Activated T-helper 17 cell treated with anti-CD3 and anti-CD28 coated beads, Interleukin-2, amount 50 U/mL, for 72 hours (primary cell): ENCODE data around the gene BAZ1A. TPM values are rescaled to one million over a fixed set of nuclear protein-coding genes. Genes with fewer than 3 reads are reported as not detected.

Experiments
- ATAC-seq: fragments of 150-1000 bp; cut with Tn5 transposase; replicated peaks from 2 replicates; pipeline ENCODE4 v1.10.0; 2021; ENCODE audit warnings: mild to moderate bottlenecking, moderate library complexity
- H3K27ac Mint-ChIP-seq: one replicate; pipeline ENCODE4 v1.8.0; 2022; ENCODE audit warnings: mixed read lengths
- H3K27me3 Mint-ChIP-seq: one replicate; pipeline ENCODE4 v1.8.0; 2022; ENCODE audit warnings: mixed read lengths
- H3K36me3 Mint-ChIP-seq: one replicate; pipeline ENCODE4 v1.8.0; 2022; ENCODE audit warnings: low read depth, mild to moderate bottlenecking, mixed read lengths
- H3K4me1 Mint-ChIP-seq: one replicate; pipeline ENCODE4 v1.8.0; 2022; ENCODE audit warnings: mixed read lengths
- H3K4me3 Mint-ChIP-seq: one replicate; pipeline ENCODE4 v1.8.0; 2022; ENCODE audit warnings: mild to moderate bottlenecking, mixed read lengths
- H3K9me3 Mint-ChIP-seq: one replicate; pipeline ENCODE4 v1.8.0; 2022; ENCODE audit warnings: mixed read lengths
- total RNA-seq, 2 donors: library from RNA; stranded (reverse); gene quantifications; one replicate each; pipeline ENCODE4 v1.2.3, GENCODE V29; 2022

BAZ1A gene
- total RNA-seq = 10 to 100 TPM; 53.3 to 57.0 TPM

- Mint-ChIP-seq H3K27ac (peak within 1 kb of the TSS; percentile 98), H3K4me3 (peak within 1 kb of the TSS; percentile 97), H3K27me3 (no peaks in the 10 kb centered on the region), H3K4me1 (peaks cover 11% of the 10 kb centered on the region), H3K9me3 (no peaks in the 10 kb centered on the region), H3K36me3 (peaks cover 45% of the 10 kb centered on the region)
- peak; percentile 30 for ATAC-seq
These were observed at the start of gene BAZ1A for GRCh38 chr14:34875031-34875922. Gene BAZ1A (minus strand): TSS chr14:34875360. CDS start chr14:34874604, 756 bp downstream.

GRCh38 chr14:34920339-34920738, 45.2 kb upstream of the BAZ1A start:
- no peak overlapping the region for H3K27ac Mint-ChIP-seq
- no peaks in the 10 kb centered on the region for H3K9me3 Mint-ChIP-seq
- no peaks in the 10 kb centered on the region for H3K4me1 Mint-ChIP-seq
- H3K36me3 Mint-ChIP-seq = no peaks in the 10 kb centered on the region
- no peaks in the 10 kb centered on the region for H3K27me3 Mint-ChIP-seq
- no peak overlapping the region for H3K4me3 Mint-ChIP-seq
- ATAC-seq = no peak

GRCh38 chr14:34913619-34914018, 38.5 kb upstream of the BAZ1A start:
- no peak for ATAC-seq
- H3K9me3 Mint-ChIP-seq = no peaks in the 10 kb centered on the region
- H3K27me3 Mint-ChIP-seq = no peaks in the 10 kb centered on the region
- H3K36me3 Mint-ChIP-seq = no peaks in the 10 kb centered on the region
- H3K4me1 Mint-ChIP-seq = no peaks in the 10 kb centered on the region
- H3K27ac Mint-ChIP-seq = no peak overlapping the region
- no peak overlapping the region for H3K4me3 Mint-ChIP-seq

GRCh38 chr14:34912966-34913365, 37.8 kb upstream of the BAZ1A start:
- H3K36me3 Mint-ChIP-seq = no peaks in the 10 kb centered on the region
- H3K4me3 Mint-ChIP-seq = no peak overlapping the region
- H3K4me1 Mint-ChIP-seq = no peaks in the 10 kb centered on the region
- H3K9me3 Mint-ChIP-seq = no peaks in the 10 kb centered on the region
- H3K27ac Mint-ChIP-seq = no peak overlapping the region
- H3K27me3 Mint-ChIP-seq = no peaks in the 10 kb centered on the region
- no peak for ATAC-seq

GRCh38 chr14:34912182-34912581, 37.0 kb upstream of the BAZ1A start:
- no peaks in the 10 kb centered on the region for H3K36me3 Mint-ChIP-seq
- no peak overlapping the region for H3K27ac Mint-ChIP-seq
- no peaks in the 10 kb centered on the region for H3K27me3 Mint-ChIP-seq
- no peak overlapping the region for H3K4me3 Mint-ChIP-seq
- no peaks in the 10 kb centered on the region for H3K9me3 Mint-ChIP-seq
- H3K4me1 Mint-ChIP-seq = no peaks in the 10 kb centered on the region
- no peak for ATAC-seq

- Mint-ChIP-seq H3K4me3 (no peak overlapping the region), H3K27me3 (no peaks in the 10 kb centered on the region), H3K4me1 (no peaks in the 10 kb centered on the region), H3K9me3 (no peaks in the 10 kb centered on the region), H3K36me3 (no peaks in the 10 kb centered on the region), H3K27ac (no peak overlapping the region)
- ATAC-seq = no peak
These were observed 36.3 kb upstream of the BAZ1A start for GRCh38 chr14:34911209-34912150.

- no peak for ATAC-seq
- H3K4me3 Mint-ChIP-seq = no peak overlapping the region
- H3K36me3 Mint-ChIP-seq = no peaks in the 10 kb centered on the region
- no peaks in the 10 kb centered on the region for H3K4me1 Mint-ChIP-seq
- no peaks in the 10 kb centered on the region for H3K9me3 Mint-ChIP-seq
- H3K27me3 Mint-ChIP-seq = no peaks in the 10 kb centered on the region
- no peak overlapping the region for H3K27ac Mint-ChIP-seq
These were observed 31.1 kb upstream of the BAZ1A start for GRCh38 chr14:34906287-34906686.

GRCh38 chr14:34895277-34895676, 20.1 kb upstream of the BAZ1A start:
- Mint-ChIP-seq H3K9me3 (no peaks in the 10 kb centered on the region), H3K4me3 (no peak overlapping the region), H3K4me1 (no peaks in the 10 kb centered on the region), H3K36me3 (no peaks in the 10 kb centered on the region), H3K27ac (no peak overlapping the region), H3K27me3 (no peaks in the 10 kb centered on the region)
- no peak for ATAC-seq

- H3K9me3 Mint-ChIP-seq = no peaks in the 10 kb centered on the region
- H3K4me3 Mint-ChIP-seq = no peak overlapping the region
- no peaks in the 10 kb centered on the region for H3K4me1 Mint-ChIP-seq
- H3K27ac Mint-ChIP-seq = no peak overlapping the region
- H3K27me3 Mint-ChIP-seq = no peaks in the 10 kb centered on the region
- no peak for ATAC-seq
- H3K36me3 Mint-ChIP-seq = no peaks in the 10 kb centered on the region
These were observed 15.8 kb upstream of the BAZ1A start for GRCh38 chr14:34890937-34891336.

- no peak for ATAC-seq
- Mint-ChIP-seq H3K36me3 (no peaks in the 10 kb centered on the region), H3K4me3 (no peak overlapping the region), H3K4me1 (no peaks in the 10 kb centered on the region), H3K9me3 (no peaks in the 10 kb centered on the region), H3K27ac (no peak overlapping the region), H3K27me3 (no peaks in the 10 kb centered on the region)
These were observed 13.0 kb upstream of the BAZ1A start for GRCh38 chr14:34888186-34888585.

GRCh38 chr14:34883954-34884353, 8.8 kb upstream of the BAZ1A start:
- no peak for ATAC-seq
- H3K27me3 Mint-ChIP-seq = no peaks in the 10 kb centered on the region
- H3K4me3 Mint-ChIP-seq = no peak overlapping the region
- H3K9me3 Mint-ChIP-seq = no peaks in the 10 kb centered on the region
- H3K4me1 Mint-ChIP-seq = no peaks in the 10 kb centered on the region
- H3K27ac Mint-ChIP-seq = no peak overlapping the region
- no peaks in the 10 kb centered on the region for H3K36me3 Mint-ChIP-seq

- ATAC-seq = peak; percentile 27
- Mint-ChIP-seq H3K36me3 (peaks cover 53% of the 10 kb centered on the region), H3K27ac (peak overlapping the region; percentile 98), H3K4me3 (peak overlapping the region; percentile 97), H3K4me1 (peaks cover 19% of the 10 kb centered on the region), H3K27me3 (no peaks in the 10 kb centered on the region), H3K9me3 (no peaks in the 10 kb centered on the region)
These were observed 652 bp downstream of the BAZ1A start for GRCh38 chr14:34874386-34875030.

- Mint-ChIP-seq H3K9me3 (no peaks in the 10 kb centered on the region), H3K4me1 (peaks cover 21% of the 10 kb centered on the region), H3K36me3 (peaks cover 60% of the 10 kb centered on the region), H3K4me3 (peak overlapping the region; percentile 97), H3K27me3 (no peaks in the 10 kb centered on the region), H3K27ac (peak overlapping the region; percentile 98)
- peak; percentile 86 for ATAC-seq
These were observed 1.4 kb downstream of the BAZ1A start for GRCh38 chr14:34873589-34874385.
